ENCODE results near the gene STAP2. TPM values are rescaled to one million over a fixed set of nuclear protein-coding genes. Genes with fewer than 3 reads are reported as not detected.
"Not testable (repeated sequence)": the region's sequence is repeated elsewhere in the genome, so short reads cannot be mapped to it uniquely, and the experiment has no call there.

STAP2 gene
- total RNA-seq, 3 donors from 2014 or later: 1.6 to 51.4 (median 25.9) TPM

DNA sequence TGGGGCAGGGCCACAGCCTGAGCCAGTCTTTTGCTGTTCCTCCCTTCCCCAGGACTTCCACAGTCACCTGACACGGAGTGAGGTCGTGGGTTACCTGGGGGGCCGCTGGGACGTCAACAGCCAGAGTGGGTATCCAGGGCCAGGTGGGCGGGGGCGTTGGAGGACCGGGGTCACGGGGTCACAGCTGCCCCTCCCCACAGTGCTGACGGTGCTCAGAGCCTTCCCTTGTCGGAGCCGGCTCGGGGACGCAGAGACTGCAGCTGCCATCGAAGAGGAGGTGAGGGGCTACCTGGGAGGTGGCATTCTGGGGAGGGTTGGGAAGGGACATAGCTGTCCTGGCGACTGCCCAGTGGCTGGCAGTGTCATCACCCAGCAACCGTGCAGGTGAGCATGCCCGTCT lies 16.3 kb upstream of the STAP2 start:
- intact Hi-C loops (cut with DNase I; ENCODE audit: low total_unique reads): no loop called here
- no peaks in the 10 kb centered on the region for H3K4me1 ChIP-seq
- no peaks in the 10 kb centered on the region for H3K9me3 ChIP-seq
- no peaks in the 10 kb centered on the region for H3K27me3 ChIP-seq
- no peak for DNase-seq (ENCODE audit: low spot score in 2 of 2)
- H3K27ac ChIP-seq: no peak overlapping the region
- H3K36me3 ChIP-seq: no peaks in the 10 kb centered on the region
- H3K4me3 ChIP-seq: no peak overlapping the region
- no peak for TF ChIP-seq POLR2AphosphoS5 (IDR thresholded peaks at IDR 0.05)
- TF ChIP-seq, protein P1, sequence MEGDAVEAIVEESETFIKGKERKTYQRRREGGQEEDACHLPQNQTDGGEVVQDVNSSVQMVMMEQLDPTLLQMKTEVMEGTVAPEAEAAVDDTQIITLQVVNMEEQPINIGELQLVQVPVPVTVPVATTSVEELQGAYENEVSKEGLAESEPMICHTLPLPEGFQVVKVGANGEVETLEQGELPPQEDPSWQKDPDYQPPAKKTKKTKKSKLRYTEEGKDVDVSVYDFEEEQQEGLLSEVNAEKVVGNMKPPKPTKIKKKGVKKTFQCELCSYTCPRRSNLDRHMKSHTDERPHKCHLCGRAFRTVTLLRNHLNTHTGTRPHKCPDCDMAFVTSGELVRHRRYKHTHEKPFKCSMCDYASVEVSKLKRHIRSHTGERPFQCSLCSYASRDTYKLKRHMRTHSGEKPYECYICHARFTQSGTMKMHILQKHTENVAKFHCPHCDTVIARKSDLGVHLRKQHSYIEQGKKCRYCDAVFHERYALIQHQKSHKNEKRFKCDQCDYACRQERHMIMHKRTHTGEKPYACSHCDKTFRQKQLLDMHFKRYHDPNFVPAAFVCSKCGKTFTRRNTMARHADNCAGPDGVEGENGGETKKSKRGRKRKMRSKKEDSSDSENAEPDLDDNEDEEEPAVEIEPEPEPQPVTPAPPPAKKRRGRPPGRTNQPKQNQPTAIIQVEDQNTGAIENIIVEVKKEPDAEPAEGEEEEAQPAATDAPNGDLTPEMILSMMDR (IDR thresholded peaks at IDR 0.05): no peak
- TF ChIP-seq POLR2A (IDR thresholded peaks at IDR 0.05): no peak

DNA sequence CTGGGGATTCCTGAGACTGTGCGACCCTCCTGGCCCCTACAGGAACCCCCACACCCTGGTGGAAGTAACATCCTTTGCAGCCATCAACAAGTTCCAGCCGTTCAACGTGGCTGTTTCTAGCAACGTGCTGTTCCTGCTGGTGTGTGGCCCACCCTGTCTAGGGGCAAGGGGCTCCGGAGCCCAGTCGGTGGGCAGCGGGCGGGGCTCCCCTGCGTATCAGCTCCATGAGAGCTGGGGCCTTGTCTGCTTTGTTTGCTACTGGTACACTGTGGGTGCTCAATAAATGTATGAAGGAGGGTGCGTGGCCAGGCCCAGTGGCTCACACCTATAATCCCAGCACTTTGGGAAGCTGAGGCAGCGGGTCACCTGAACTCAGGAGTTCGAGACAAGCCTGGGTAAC lies 15.7 kb upstream of the STAP2 start:
- H3K36me3 ChIP-seq: no peaks in the 10 kb centered on the region
- H3K9me3 ChIP-seq: no peaks in the 10 kb centered on the region
- no peak overlapping the region for H3K4me3 ChIP-seq
- H3K27me3 ChIP-seq: no peaks in the 10 kb centered on the region
- DNase-seq (ENCODE audit: low spot score in 2 of 2): no peak
- intact Hi-C loops (cut with DNase I; ENCODE audit: low total_unique reads): no loop called here
- H3K4me1 ChIP-seq: no peaks in the 10 kb centered on the region
- no peak overlapping the region for H3K27ac ChIP-seq
- TF ChIP-seq POLR2A (IDR thresholded peaks at IDR 0.05) (no peak), POLR2AphosphoS5 (IDR thresholded peaks at IDR 0.05) (no peak)
- TF ChIP-seq, protein P1 (IDR thresholded peaks at IDR 0.05): no peak

DNA sequence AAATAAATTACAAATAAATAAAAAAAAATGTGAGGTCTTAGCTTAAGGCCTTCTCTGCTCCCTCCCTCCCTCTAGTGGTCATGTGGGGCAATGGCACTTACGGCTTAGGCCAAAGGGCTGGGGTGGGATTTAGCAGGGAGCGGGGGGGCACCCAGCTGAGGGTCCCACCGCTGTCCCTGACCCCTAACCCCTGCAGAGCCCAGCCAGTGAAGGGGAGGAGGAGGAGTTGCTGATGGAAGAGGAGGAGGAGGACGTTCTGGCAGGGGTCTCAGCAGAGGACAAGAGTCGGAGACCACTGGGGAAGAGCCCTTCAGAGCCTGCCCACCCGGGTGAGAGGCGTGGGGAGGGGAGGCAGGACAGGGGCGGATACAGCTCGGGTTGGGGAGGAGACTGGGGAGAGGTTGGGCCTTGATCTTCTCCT lies 14.1 kb upstream of the STAP2 start:
- no peak for DNase-seq (ENCODE audit: low spot score in 2 of 2)
- Histone ChIP-seq H3K9me3 (no peaks in the 10 kb centered on the region), H3K4me3 (no peak overlapping the region), H3K27me3 (no peaks in the 10 kb centered on the region), H3K27ac (no peak overlapping the region), H3K36me3 (no peaks in the 10 kb centered on the region), H3K4me1 (no peaks in the 10 kb centered on the region)
- intact Hi-C loops (cut with DNase I; ENCODE audit: low total_unique reads): no loop called here
- TF ChIP-seq POLR2A (IDR thresholded peaks at IDR 0.05): no peak
- TF ChIP-seq, protein P1 (IDR thresholded peaks at IDR 0.05): peak; percentile 54 to 89 (median 66)
- TF ChIP-seq POLR2AphosphoS5 (IDR thresholded peaks at IDR 0.05): no peak

DNA sequence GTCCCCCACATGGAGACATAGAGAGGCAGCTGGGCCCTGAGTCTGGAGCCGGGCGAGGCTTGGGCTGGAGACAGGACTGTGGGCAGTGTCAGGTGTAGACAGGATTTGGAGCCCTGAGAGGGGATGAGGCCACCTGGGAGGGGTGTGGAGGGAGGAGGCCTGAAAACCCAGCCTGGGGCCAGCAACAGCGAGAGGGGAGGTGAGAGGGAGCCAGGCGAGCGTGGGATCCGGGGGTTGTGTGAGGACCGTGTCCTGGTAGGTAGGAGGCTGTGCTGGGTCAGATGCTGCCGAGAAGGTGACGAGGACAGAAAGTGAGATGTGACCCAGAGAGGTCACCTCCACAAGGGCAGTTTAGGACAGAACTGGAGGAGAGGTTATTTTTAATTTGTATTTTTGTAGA lies 12.1 kb upstream of the STAP2 start:
- H3K27me3 ChIP-seq: no peaks in the 10 kb centered on the region
- no peak for DNase-seq (ENCODE audit: low spot score in 2 of 2)
- intact Hi-C loops (cut with DNase I; ENCODE audit: low total_unique reads): no loop called here
- no peaks in the 10 kb centered on the region for H3K36me3 ChIP-seq
- H3K4me3 ChIP-seq: no peak overlapping the region
- TF ChIP-seq, protein P1 (IDR thresholded peaks at IDR 0.05): no peak
- TF ChIP-seq POLR2A (IDR thresholded peaks at IDR 0.05): no peak
- TF ChIP-seq POLR2AphosphoS5 (IDR thresholded peaks at IDR 0.05): no peak
- no peaks in the 10 kb centered on the region for H3K4me1 ChIP-seq
- no peak overlapping the region for H3K27ac ChIP-seq
- no peaks in the 10 kb centered on the region for H3K9me3 ChIP-seq

DNA sequence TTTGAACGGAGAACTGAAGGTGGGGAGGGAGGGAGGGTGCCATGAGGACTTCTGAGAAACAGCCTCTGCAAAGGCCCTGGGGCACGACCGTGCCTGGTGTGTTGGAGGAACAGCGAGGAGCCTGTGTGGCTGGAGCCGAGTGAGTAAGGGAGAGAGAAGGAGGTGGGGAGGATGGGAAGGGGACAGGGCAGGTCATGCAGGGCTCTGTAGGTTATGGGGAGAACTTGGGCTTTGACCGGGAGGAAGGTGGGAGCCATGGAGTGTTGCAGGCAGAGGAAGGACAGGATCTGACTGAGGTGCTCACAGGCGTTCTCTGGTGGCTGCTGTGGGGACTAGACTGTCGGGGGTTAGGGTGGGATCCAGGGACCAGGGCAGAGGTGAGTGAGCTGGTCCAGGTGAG lies 11.5 kb upstream of the STAP2 start:
- no peaks in the 10 kb centered on the region for H3K36me3 ChIP-seq
- intact Hi-C loops (cut with DNase I; ENCODE audit: low total_unique reads): no loop called here
- no peak for TF ChIP-seq POLR2AphosphoS5 (IDR thresholded peaks at IDR 0.05)
- TF ChIP-seq, protein P1 (IDR thresholded peaks at IDR 0.05): no peak
- TF ChIP-seq POLR2A (IDR thresholded peaks at IDR 0.05): no peak

DNA sequence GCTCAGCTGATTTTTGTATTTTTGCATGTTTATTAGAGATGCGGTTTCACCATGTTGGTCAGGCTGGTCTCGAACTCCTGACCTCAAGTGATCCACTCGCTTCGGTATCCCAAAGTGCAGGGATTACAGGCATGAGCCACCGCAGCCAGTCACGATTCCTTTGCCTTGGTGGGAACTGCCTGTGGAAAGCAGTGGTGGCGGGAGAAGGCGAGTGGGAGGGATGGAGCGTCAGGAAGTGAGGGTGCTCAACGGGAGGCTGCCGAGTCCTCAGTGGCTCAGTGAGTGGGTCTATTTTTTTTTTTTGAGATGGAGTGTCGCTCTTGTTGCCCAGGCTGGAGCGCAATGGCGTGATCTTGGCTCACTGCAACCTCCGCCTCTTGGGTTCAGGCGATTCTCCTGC lies 10.6 kb upstream of the STAP2 start:
- H3K4me3 ChIP-seq; DNase-seq (ENCODE audit: low spot score in 2 of 2); H3K27me3 ChIP-seq; H3K36me3 ChIP-seq; intact Hi-C loops (cut with DNase I; ENCODE audit: low total_unique reads); H3K9me3 ChIP-seq; H3K4me1 ChIP-seq; H3K27ac ChIP-seq: not testable (repeated sequence)

More for the DNA sequence above, 11.5 kb upstream of the STAP2 start:
- Histone ChIP-seq H3K9me3 (no peaks in the 10 kb centered on the region), H3K4me3 (no peak overlapping the region), H3K27me3 (no peaks in the 10 kb centered on the region), H3K4me1 (no peaks in the 10 kb centered on the region), H3K27ac (no peak overlapping the region)
- DNase-seq (ENCODE audit: low spot score in 2 of 2): no peak

Measured in breast epithelium (tissue), 4 donors.